Occipital lobe (tissue), 2 donors: ENCODE results near the gene CHGA. TPM values are rescaled to one million over a fixed set of nuclear protein-coding genes. Genes with fewer than 3 reads are reported as not detected.

Experiments
- DNase-seq: peaks from one replicate; lab custom pipeline; 2025; lab: John Stamatoyannopoulos, UW
- total RNA-seq: library from RNA; depleted of rRNA; stranded (reverse); fragments of >200 nt; gene quantifications from one replicate; pipeline ENCODE4 v1.2.3, GENCODE V29; 2014

CHGA gene
- total RNA-seq: 37.9 TPM

DNA sequence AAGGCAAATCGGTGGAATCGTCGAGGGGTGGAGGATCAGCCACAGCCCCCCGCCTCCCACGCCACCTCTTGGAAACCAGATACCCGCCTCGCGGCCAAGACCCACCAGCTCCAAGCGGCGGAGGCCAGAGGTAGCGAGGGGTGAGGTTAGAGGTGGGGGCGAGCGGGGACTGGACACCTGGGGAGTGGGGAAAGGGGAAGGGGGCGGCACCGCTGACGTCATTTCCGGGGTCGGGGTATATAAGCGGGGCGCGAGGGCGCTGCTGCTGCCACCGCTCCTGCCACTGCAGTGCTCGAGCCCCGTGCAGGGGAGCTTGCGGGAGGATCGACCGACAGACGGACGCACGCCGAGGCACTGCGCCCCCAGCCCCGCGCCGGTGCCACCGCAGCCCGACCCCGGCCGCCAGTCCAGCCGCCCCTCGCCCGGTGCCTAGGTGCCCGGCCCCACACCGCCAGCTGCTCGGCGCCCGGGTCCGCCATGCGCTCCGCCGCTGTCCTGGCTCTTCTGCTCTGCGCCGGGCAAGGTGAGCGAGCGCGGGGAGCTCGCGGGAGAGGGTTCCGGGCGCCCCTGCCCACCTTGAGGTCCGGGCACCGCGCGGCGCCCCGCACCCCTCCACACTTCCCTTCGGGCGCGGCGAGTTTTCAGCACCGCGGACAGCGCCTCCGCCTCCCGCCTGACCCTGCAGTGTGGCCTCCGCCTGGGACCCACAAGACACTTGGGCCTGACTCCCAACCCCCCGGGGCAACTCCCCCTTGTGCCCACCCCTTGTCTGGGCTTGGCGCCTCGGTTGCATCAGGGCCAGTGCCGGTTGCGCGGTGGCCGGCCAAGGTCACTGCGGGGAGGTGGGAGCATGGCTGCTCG is at the start of gene CHGA:
CHGA (plus strand) TSS at position 268 of the 861 bp plus-strand sequence; CDS start at position 478, 210 bp downstream.
- DNase-seq: peak; percentile 51

DNA sequence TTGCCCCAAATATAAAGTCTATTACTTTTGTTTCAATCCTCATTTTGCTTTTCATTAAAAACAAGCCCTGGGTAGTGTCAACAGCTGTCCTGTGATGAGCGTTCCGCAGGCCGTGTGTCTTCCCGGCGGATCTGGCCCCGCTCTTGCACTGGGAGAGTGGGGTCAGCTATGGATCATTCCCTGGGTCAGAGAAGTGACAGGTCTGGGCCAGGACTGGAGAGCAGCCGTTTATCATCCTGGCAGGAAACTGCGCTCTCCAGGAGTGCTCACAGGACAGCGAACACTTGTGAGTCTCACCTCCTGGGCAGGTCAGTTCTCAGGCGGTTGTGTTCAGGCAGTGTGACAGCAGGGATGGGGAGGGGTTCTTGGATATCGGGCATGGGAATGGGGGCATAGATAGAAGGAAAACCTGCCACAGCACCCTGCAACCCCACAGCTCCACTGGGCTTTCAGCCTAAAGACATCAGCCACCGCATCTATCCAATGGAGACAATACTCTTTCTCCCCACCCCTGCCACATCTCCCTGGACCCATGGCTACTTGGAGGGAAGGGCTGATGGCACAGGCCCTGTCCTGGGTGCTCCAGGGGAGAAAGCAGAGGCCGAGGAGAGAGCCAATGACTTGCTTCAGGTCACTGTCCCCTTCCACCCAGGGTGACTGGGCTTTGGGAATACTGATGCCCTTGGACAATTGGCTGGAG is 47.8 kb upstream of the CHGA start:
- DNase-seq: no peak

- DNase-seq: no peak
Measured at GRCh38 chr14:92877757-92878431, 45.1 kb upstream of the CHGA start.

DNA sequence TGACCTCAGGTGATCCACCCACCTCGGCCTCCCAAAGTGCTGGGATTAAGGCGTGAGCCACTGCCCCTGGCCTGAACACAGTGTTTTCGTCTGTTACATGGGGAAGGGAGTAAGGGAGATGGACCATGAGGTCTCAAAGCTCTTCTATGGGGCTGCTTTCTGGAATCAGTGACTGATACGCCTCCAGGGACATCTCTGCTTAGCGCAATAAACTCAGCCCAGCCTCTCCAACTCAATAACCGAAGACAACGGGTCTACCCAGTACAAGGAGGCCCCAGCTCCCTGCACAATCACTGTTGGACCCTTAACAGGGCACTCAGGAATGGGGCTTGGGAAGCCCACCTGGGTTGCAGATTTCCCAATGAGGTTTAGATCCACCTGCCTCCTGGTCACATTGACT is 42.6 kb upstream of the CHGA start:
- no peak for DNase-seq

DNA sequence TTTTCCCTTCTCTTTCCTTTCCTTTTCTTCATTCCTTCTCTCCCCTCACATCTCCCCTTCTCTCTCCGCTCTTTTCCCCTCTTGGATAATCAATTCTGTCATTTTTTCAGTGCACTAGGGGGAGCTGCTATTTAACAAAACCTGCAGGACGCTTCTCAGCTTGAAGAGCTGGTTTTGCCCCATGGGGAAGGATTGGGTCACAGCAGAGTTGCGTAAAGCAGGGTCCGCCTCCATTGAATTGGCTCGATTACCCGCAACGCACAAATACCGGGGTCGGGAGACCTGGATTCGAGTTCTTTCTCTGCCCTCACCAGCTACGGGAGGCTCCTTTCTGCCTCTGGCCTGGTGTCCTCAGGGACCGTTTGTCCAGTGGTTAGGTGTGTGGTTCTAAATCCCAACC is 42.1 kb upstream of the CHGA start:
- DNase-seq: peak; percentile 13

GRCh38 chr14:92883066-92883465 is 39.9 kb upstream of the CHGA start:
- no peak for DNase-seq

GRCh38 chr14:92884410-92884809 is 38.5 kb upstream of the CHGA start:
- no peak for DNase-seq

GRCh38 chr14:92885279-92886061 is 37.5 kb upstream of the CHGA start:
- no peak for DNase-seq

DNA sequence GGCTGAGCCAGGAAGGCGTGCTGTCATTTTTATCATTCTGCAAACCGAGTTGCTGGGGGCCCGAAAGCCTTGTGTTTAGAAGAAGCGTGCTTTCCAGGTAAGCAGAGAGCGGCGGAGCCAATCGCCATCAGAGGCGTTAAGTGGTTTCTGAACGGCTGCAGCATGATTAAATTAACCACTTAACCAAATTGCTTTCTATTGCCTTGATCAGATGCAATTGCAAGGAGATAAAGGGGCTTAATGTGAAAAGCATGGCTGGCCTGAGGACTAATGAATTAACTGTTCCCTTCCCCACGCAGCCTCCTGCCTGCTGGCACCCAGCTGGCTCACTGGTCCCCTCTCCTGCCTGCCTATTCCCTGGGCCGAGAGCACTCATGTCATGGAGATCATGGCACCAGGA is 36.6 kb upstream of the CHGA start:
- DNase-seq: no peak

DNA sequence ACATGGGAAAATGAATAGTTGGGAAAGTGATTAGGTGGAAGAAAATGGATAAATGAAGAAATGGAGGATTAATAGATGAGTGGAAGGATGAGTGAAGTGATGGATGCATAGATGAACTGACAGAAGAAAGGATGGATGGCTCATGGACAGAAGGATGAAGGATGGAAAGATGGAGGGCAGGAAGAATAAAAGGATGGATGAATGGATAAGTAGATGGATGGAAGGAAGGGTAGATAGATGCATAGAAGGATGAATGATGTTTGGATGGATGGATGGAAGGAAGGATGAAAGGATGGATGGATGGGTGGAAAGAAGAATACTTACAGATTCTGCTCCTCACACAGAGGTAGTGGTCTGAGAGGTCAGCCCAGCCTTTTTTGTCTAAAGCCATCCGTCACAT is 35.8 kb upstream of the CHGA start:
- DNase-seq: no peak

GRCh38 chr14:92888896-92889295 is 34.1 kb upstream of the CHGA start:
- no peak for DNase-seq

GRCh38 chr14:92890830-92891588 is 31.9 kb upstream of the CHGA start:
- DNase-seq: no peak

GRCh38 chr14:92892589-92892988 is 30.4 kb upstream of the CHGA start:
- no peak for DNase-seq

- no peak for DNase-seq
Measured at GRCh38 chr14:92895352-92895878, 27.5 kb upstream of the CHGA start.

DNA sequence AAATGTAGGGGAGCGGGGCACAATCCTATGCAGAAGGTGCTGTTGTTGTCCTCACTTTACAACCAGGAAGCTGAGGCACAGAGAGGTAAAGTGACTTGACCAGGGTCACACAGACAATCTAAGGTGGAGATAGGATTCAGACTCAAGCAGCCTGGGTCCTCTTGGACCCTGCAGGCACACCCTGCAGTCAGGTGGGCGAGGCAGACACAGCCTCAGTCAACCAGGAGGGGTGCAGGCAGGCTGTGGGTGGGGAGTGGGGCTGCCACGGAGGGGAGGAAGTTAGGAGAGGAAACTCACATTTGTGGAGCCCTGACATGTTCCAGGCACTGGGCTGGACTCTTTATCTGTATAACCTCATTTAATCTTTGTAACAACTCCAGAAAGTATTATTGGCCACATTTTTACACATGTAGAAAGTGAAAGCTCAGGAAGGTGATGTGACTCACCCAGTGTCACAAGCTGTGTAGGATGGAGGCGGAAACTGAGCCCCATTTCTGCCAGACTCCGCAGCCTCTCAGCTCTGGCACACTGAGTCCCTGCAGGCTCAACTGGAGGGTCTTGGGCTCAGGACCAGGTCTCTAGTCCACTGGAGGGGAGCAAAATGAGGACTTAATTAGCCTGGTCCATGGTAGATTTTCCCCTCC is 24.9 kb upstream of the CHGA start:
- no peak for DNase-seq

GRCh38 chr14:92898566-92899131 is 24.3 kb upstream of the CHGA start:
- DNase-seq: no peak

DNA sequence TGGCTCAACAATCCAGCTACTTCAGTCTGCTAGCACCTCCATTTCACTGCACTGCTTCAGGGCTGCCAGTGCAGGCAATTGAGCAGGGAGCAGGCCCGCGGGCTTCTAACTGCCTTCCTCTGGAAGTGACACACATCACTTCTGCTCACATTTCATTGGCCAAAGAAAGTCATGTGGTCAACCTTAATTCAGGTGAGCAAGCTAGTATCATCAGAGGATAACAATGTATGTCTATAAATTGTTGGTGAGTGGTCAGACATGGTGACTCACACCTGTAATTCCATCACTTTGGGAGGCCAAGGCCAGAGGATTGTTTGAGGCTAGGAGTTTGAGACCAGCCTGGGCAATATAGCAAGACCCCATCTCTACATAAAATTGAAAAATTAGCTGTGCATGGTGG is 22.3 kb upstream of the CHGA start:
- no peak for DNase-seq

GRCh38 chr14:92902191-92902590 is 20.8 kb upstream of the CHGA start:
- no peak for DNase-seq

DNA sequence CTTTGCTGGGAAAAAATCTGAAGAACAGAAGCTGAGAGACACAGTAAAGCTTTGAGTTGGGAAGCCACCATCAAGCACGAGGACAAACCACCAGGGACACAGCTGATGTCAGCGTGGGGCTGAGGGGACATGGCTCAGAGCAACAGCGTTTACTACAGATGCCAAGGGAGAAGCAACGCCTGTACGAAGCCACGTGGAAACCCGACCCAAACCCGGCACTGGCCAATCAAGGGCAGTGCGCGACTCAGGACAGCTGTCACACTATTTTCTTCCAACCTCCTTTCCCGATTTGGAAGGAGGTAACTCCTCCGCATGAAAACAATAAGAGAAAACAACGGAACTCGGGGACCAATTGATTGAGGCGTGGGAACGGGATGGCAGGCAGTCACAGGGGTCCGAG is 20.2 kb upstream of the CHGA start:
- no peak for DNase-seq

DNA sequence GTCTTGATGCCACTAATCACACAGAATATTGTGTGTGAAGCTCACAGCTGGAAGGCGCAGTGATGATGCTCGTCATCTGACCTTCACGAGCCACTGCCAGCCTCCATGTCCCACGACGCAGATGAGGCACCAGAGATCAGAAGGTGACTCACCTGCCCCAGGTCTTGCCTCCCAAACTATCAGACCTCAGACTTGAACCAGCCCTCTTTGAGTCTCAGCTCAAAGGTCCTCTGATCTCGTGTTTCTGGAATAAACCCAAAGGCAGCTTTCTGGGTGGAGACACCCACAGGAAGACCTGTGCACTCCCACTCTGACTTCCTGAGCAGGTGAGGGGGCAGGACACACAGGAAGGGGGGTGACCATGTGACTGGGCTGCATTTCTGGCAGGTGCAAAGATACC is 19.6 kb upstream of the CHGA start:
- no peak for DNase-seq
